T-cell (primary cell): Measurements from ENCODE around the gene ABCB4. TPM values are rescaled to one million over a fixed set of nuclear protein-coding genes. Genes with fewer than 3 reads are reported as not detected.

Experiments
- ATAC-seq, 4 experiments: fragments of 200-7000 bp in 3 of 4; fragments of 150-1000 bp in 1 of 4; cut with Tn5 transposase; replicated peaks in 1 of 4; 1 replicate in 3 of 4; 2 replicates in 1 of 4; pipeline ENCODE4 v1.10.0; 2021; ENCODE audit warnings: moderate library complexity in 3 of 4, mild to moderate bottlenecking in 2 of 4, moderate number of reproducible peaks in 1 of 4
- CTCF ChIA-PET, 2 donors: fragments of 300-600 bp; sonication (Branson Sonifier 250); formaldehyde crosslinking; loops; one replicate each; lab custom pipeline; 2022; ENCODE audit warnings: antibody characterized with exemption in 2 of 2; lab: Charles Lee
- POLR2A ChIA-PET, 2 donors: fragments of 300-600 bp; sonication (Branson Sonifier 250); formaldehyde crosslinking; loops; one replicate each; lab custom pipeline; 2022; ENCODE audit warnings: antibody characterized with exemption in 2 of 2; lab: Charles Lee
- DNase-seq, 35 experiments: peaks; one replicate each; pipeline versions ENCODE4 v3.0.0 to v3.0.0-alpha.2; 2013 to 2023
- H3K27ac ChIP-seq: one replicate; pipeline ENCODE4 v1.5.1; 2013; ENCODE audit warnings: low read length
- H3K27me3 ChIP-seq, 2 experiments: replicated peaks in 1 of 2; 1 replicate in 1 of 2; 2 replicates in 1 of 2; pipeline versions ENCODE4 v1.6.1 to v1.7.0; 2013; ENCODE audit warnings: low read length in 1 of 2, mixed read lengths in 1 of 2; ENCODE audit not compliant: control insufficient read depth in 2 of 2, insufficient read depth in 2 of 2; ENCODE audit errors: extremely low read depth in 1 of 2
- H3K36me3 ChIP-seq, 2 donors: 1 replicate in 1 of 2; 2 replicates in 1 of 2; pipeline versions ENCODE4 v1.6.1 to v1.7.0; 2013; ENCODE audit warnings: low read length in 1 of 2; ENCODE audit not compliant: control insufficient read depth in 2 of 2, insufficient read depth in 1 of 2; ENCODE audit errors: extremely low read depth in 1 of 2
- H3K4me1 ChIP-seq, 2 experiments: 1 replicate in 1 of 2; 2 replicates in 1 of 2; pipeline versions ENCODE4 v1.6.1 to v1.7.0; 2013; ENCODE audit warnings: low read length in 2 of 2, mixed read lengths in 1 of 2; ENCODE audit not compliant: insufficient read depth in 2 of 2, control insufficient read depth in 1 of 2; ENCODE audit errors: extremely low read depth in 1 of 2
- H3K4me3 ChIP-seq, 2 donors: 1 replicate in 1 of 2; 2 replicates in 1 of 2; pipeline versions ENCODE4 v1.5.1 to v1.7.0; 2013; ENCODE audit warnings: mild to moderate bottlenecking in 2 of 2, low read length in 1 of 2, moderate library complexity in 1 of 2; ENCODE audit not compliant: control insufficient read depth in 1 of 2; ENCODE audit errors: extremely low read depth in 1 of 2
- H3K9me3 ChIP-seq: 2 replicates; pipeline ENCODE4 v1.7.0; 2013
- H3K27ac Mint-ChIP-seq, 2 donors: one replicate each; pipeline ENCODE4 v1.8.0; 2020 to 2021; ENCODE audit warnings: mild to moderate bottlenecking in 2 of 2, mixed read lengths in 2 of 2
- H3K27me3 Mint-ChIP-seq, 2 donors: one replicate each; pipeline ENCODE4 v1.8.0; 2021 to 2022; ENCODE audit warnings: mixed read lengths in 2 of 2
- H3K36me3 Mint-ChIP-seq: one replicate; pipeline ENCODE4 v1.8.0; 2021; ENCODE audit warnings: mixed read lengths
- H3K4me1 Mint-ChIP-seq, 3 donors: one replicate each; pipeline ENCODE4 v1.8.0; 2020 to 2022; ENCODE audit warnings: mixed read lengths in 3 of 3, mild to moderate bottlenecking in 1 of 3
- H3K4me3 Mint-ChIP-seq, 3 donors: one replicate each; pipeline ENCODE4 v1.8.0; 2020 to 2022; ENCODE audit warnings: mild to moderate bottlenecking in 3 of 3, mixed read lengths in 3 of 3, moderate library complexity in 3 of 3
- H3K9me3 Mint-ChIP-seq, 3 donors: one replicate each; pipeline ENCODE4 v1.8.0; 2020 to 2022; ENCODE audit warnings: mixed read lengths in 3 of 3
- WGBS: methylation state at CpG from one replicate; pipeline ENCODE4 v1.1.5; 2013; ENCODE audit warnings: missing lambda C conversion rate; ENCODE audit not compliant: insufficient coverage; 5-methylcytosine and 5-hydroxymethylcytosine counted together
- total RNA-seq, 35 experiments: library from RNA in 6 of 35; stranded (reverse) in 6 of 35; fragments of 120-200 nt in 1 of 35; gene quantifications; one replicate each; pipeline versions ENCODE4 v1.2.1 to v1.2.4 and lab custom pipeline; 2013 to 2026

ABCB4 gene
- total RNA-seq, 5 donors from 2014 or later (not counting 1 experiment from before 2014, with no cell fraction given) = 0.12 to 2.0 (median 0.60) TPM

- ChIA-PET POLR2A (no interaction called here), CTCF (interaction anchor here (0.9 to 11.2 kb wide), 7 partner anchors 14 to 114 kb away, joined by 3 to 108 read pairs (median 5); no protein-coding TSS in a partner anchor)
- H3K27ac ChIP-seq = no peak overlapping the region
- Mint-ChIP-seq H3K27me3 (no peaks in the 10 kb centered on the region), H3K4me3 (no peak overlapping the region), H3K27ac (no peak overlapping the region), H3K9me3 (no peaks in the 10 kb centered on the region), H3K4me1 (no peaks in the 10 kb centered on the region), H3K36me3 (no peaks in the 10 kb centered on the region)
- H3K36me3 ChIP-seq = no peaks in the 10 kb centered on the region
- ATAC-seq (no peak), DNase-seq (no peak)
- H3K9me3 ChIP-seq = no peaks in the 10 kb centered on the region
- H3K27me3 ChIP-seq = no peaks in the 10 kb centered on the region
- H3K4me1 ChIP-seq = no peaks in the 10 kb centered on the region
- no peak overlapping the region for H3K4me3 ChIP-seq
- no CpG with 5 or more reads among the region's 1 CpG for WGBS
Observed at GRCh38 chr7:87413029-87413428, 62.5 kb downstream of the ABCB4 start.

GRCh38 chr7:87411186-87411585 is 64.3 kb downstream of the ABCB4 start:
- Mint-ChIP-seq H3K9me3 (no peaks in the 10 kb centered on the region), H3K36me3 (no peaks in the 10 kb centered on the region), H3K27ac (no peak overlapping the region), H3K4me1 (no peaks in the 10 kb centered on the region), H3K4me3 (no peak overlapping the region), H3K27me3 (peaks cover 0 to 4% of the 10 kb centered on the region in 2 donors)
- ATAC-seq (no peak), DNase-seq (no peak)
- Histone ChIP-seq H3K27ac (no peak overlapping the region), H3K36me3 (no peaks in the 10 kb centered on the region), H3K9me3 (no peaks in the 10 kb centered on the region), H3K27me3 (no peaks in the 10 kb centered on the region), H3K4me1 (no peaks in the 10 kb centered on the region), H3K4me3 (no peak overlapping the region)
- CTCF ChIA-PET = interaction anchor here (0.6 to 11.2 kb wide), 5 partner anchors 13 to 507 kb away, joined by 3 to 108 read pairs (median 4); no protein-coding TSS in a partner anchor
- POLR2A ChIA-PET = no interaction called here
- WGBS = no CpG with 5 or more reads among the region's 1 CpG

DNA sequence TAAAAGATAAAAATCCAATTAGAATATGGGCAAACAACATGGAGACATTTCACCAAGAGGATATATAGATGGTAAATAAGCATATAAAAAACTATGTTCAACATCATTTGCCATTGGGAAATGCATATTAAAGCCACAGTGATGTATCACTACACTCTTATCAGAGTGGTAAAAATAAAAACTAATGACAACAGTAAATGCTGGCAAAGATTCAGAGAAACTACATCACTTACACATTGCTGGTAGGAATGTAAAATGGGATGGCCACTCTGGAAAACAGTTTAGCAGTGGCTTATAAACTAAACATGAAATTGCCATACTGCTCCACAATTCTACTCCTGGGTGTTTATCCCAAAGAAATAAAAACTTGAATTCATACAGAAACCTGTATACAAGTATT is 70.8 kb downstream of the ABCB4 start:
- Mint-ChIP-seq H3K27ac (no peak overlapping the region), H3K36me3 (no peaks in the 10 kb centered on the region), H3K9me3 (no peaks in the 10 kb centered on the region), H3K4me1 (no peaks in the 10 kb centered on the region), H3K4me3 (no peak overlapping the region), H3K27me3 (peaks cover 0 to 4% of the 10 kb centered on the region in 2 donors)
- no peaks in the 10 kb centered on the region for H3K36me3 ChIP-seq
- H3K9me3 ChIP-seq = no peaks in the 10 kb centered on the region
- ATAC-seq (no peak), DNase-seq (no peak)
- H3K27ac ChIP-seq = no peak overlapping the region
- H3K4me3 ChIP-seq = no peak overlapping the region
- CTCF ChIA-PET = interaction anchor here in 1 of 2 donors (0.7 kb wide), 1 partner anchor 10 kb away, joined by 3 read pairs; no protein-coding TSS in a partner anchor
- no peaks in the 10 kb centered on the region for H3K27me3 ChIP-seq
- H3K4me1 ChIP-seq = no peaks in the 10 kb centered on the region
- POLR2A ChIA-PET = no interaction called here

DNA sequence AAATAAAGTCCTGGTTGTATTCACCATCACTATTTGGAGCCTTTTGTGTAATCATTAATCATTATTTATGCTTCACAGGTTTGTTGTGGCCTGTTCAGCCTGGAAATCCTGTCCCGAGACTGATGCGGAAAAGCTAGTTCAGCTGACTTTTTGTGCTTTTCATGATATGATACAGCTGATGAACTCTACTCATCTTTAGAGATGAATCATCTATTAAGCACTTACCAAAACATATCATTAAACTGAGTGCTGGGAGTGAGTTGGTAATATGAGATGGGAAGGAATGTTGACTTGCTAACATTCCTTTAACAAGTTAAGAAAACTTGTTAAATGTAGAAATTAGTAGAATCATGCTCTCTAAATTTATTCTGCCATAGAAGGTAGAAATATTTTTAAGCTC is 77.0 kb downstream of the ABCB4 start:
- no peaks in the 10 kb centered on the region for H3K4me1 ChIP-seq
- no peak overlapping the region for H3K27ac Mint-ChIP-seq
- no peaks in the 10 kb centered on the region for H3K27me3 Mint-ChIP-seq
- no peak overlapping the region for H3K27ac ChIP-seq
- H3K4me3 Mint-ChIP-seq = no peak overlapping the region
- H3K36me3 ChIP-seq = peaks cover 0 to 15% of the 10 kb centered on the region in 2 donors
- ATAC-seq (no peak), DNase-seq (no peak)
- no CpG with 5 or more reads among the region's 2 CpGs for WGBS
- ChIA-PET CTCF (interaction anchor here in 1 of 2 donors (0.9 to 1.2 kb wide), 4 partner anchors 8 to 86 kb away, joined by 3 to 5 read pairs (median 4); no protein-coding TSS in a partner anchor), POLR2A (no interaction called here)
- no peaks in the 10 kb centered on the region for H3K27me3 ChIP-seq
- no peaks in the 10 kb centered on the region for H3K9me3 ChIP-seq
- H3K36me3 Mint-ChIP-seq = peaks cover 31% of the 10 kb centered on the region
- H3K4me1 Mint-ChIP-seq = no peaks in the 10 kb centered on the region
- H3K4me3 ChIP-seq = no peak overlapping the region
- H3K9me3 Mint-ChIP-seq = no peaks in the 10 kb centered on the region

DNA sequence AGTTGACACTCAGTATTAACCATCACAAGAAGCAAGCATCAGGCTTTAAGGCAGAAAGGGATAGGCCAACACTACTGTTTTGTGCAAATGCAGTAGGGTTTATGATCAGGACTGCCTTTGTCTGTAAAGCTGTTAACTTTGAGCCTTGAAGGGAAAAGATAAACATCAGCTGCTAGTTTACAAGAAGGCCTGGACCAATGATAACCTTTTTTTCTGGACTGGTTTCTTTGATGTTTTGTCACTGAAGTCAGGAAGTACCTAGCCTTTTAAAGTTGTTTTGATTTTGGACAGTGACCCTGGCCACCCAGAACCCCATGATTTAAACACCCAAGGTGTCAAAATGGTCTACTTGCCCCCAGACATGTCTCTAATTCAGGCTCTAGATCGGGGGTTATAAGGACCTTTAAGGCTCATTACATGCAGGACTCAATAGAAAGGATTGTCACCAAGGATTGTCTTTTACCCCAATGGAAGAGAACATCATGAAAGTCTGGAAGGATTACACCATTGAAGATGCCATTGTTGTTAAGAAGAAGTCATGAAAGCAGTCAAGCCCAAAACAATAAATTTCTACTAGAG is 79.9 kb downstream of the ABCB4 start:
- ATAC-seq (no peak), DNase-seq (no peak)
- Histone ChIP-seq H3K9me3 (no peaks in the 10 kb centered on the region), H3K4me1 (no peaks in the 10 kb centered on the region), H3K27me3 (no peaks in the 10 kb centered on the region), H3K4me3 (no peak overlapping the region), H3K27ac (no peak overlapping the region), H3K36me3 (peaks cover 0 to 28% of the 10 kb centered on the region in 2 donors)
- Mint-ChIP-seq H3K4me1 (peaks cover 0 to 6% (median 0%) of the 10 kb centered on the region in 3 donors), H3K36me3 (peaks cover 55% of the 10 kb centered on the region), H3K27ac (no peak overlapping the region), H3K27me3 (no peaks in the 10 kb centered on the region), H3K9me3 (no peaks in the 10 kb centered on the region), H3K4me3 (no peak overlapping the region)
- ChIA-PET POLR2A (no interaction called here), CTCF (no interaction called here)
- no CpG with 5 or more reads among the region's 1 CpG for WGBS

- H3K4me1 Mint-ChIP-seq = peaks cover 0 to 6% (median 0%) of the 10 kb centered on the region in 3 donors
- Histone ChIP-seq H3K27me3 (no peaks in the 10 kb centered on the region), H3K36me3 (peaks cover 0 to 34% of the 10 kb centered on the region in 2 donors), H3K9me3 (no peaks in the 10 kb centered on the region), H3K4me3 (no peak overlapping the region), H3K27ac (no peak overlapping the region), H3K4me1 (no peaks in the 10 kb centered on the region)
- ATAC-seq (no peak), DNase-seq (no peak)
- CTCF ChIA-PET = no interaction called here
- no peaks in the 10 kb centered on the region for H3K27me3 Mint-ChIP-seq
- no peak overlapping the region for H3K27ac Mint-ChIP-seq
- no peak overlapping the region for H3K4me3 Mint-ChIP-seq
- peaks cover 77% of the 10 kb centered on the region for H3K36me3 Mint-ChIP-seq
- H3K9me3 Mint-ChIP-seq = peaks cover 0 to 6% (median 2%) of the 10 kb centered on the region in 3 donors
- POLR2A ChIA-PET = interaction anchor here (0.5 to 0.6 kb wide), 2 partner anchors 34 to 241 kb away, joined by 3 to 9 read pairs; no protein-coding TSS in a partner anchor
- 97% methylated on average over 5 of the region's 8 CpGs for WGBS
Observed at GRCh38 chr7:87391020-87391701, 84.3 kb downstream of the ABCB4 start.
